SK-N-SH (cell line): ENCODE results near the gene BUD23.

ENCODE experiments used
- EP300 ChIP-seq, 2 experiments: IDR thresholded peaks; 2 replicates each; pipeline versions ENCODE4 v1.4.0 to v1.6.1; 2012; ENCODE audit warnings: borderline replicate concordance in 1 of 2, low read depth in 1 of 2, low read length in 1 of 2
- FOXM1 ChIP-seq: IDR thresholded peaks from 2 replicates; pipeline ENCODE4 v1.4.0; 2012; ENCODE audit warnings: low read depth, mild to moderate bottlenecking
- MEF2A ChIP-seq: IDR thresholded peaks from 2 replicates; pipeline ENCODE4 v1.4.0; 2012; ENCODE audit warnings: low read depth, borderline replicate concordance
- PBX3 ChIP-seq: IDR thresholded peaks from 2 replicates; pipeline ENCODE4; 2012
- POLR2AphosphoS5 ChIP-seq: IDR thresholded peaks from 2 replicates; pipeline ENCODE4 v1.6.1; 2012; ENCODE audit warnings: low read depth, low read length
- SMC3 ChIP-seq: IDR thresholded peaks from 2 replicates; pipeline ENCODE4 v1.6.1; 2012; ENCODE audit warnings: low read depth, low read length, improper control_type of control experiment
- YY1 ChIP-seq: IDR thresholded peaks from 2 replicates; pipeline ENCODE4 v1.4.0; 2012; ENCODE audit warnings: low read depth, mild to moderate bottlenecking
- TF ChIP-seq, protein P1 (sequence below): fragments of 200-600 bp; sonication (generic); IDR thresholded peaks from 2 replicates; pipeline ENCODE4 v1.6.1; 2017; ENCODE audit warnings: antibody characterized with exemption, mild to moderate bottlenecking, moderate library complexity

- no peak for TF ChIP-seq YY1
- TF ChIP-seq, protein P1, sequence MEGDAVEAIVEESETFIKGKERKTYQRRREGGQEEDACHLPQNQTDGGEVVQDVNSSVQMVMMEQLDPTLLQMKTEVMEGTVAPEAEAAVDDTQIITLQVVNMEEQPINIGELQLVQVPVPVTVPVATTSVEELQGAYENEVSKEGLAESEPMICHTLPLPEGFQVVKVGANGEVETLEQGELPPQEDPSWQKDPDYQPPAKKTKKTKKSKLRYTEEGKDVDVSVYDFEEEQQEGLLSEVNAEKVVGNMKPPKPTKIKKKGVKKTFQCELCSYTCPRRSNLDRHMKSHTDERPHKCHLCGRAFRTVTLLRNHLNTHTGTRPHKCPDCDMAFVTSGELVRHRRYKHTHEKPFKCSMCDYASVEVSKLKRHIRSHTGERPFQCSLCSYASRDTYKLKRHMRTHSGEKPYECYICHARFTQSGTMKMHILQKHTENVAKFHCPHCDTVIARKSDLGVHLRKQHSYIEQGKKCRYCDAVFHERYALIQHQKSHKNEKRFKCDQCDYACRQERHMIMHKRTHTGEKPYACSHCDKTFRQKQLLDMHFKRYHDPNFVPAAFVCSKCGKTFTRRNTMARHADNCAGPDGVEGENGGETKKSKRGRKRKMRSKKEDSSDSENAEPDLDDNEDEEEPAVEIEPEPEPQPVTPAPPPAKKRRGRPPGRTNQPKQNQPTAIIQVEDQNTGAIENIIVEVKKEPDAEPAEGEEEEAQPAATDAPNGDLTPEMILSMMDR: no peak
- TF ChIP-seq PBX3: peak; percentile 20; the same call in 1 of the 2 replicates
- no peak for TF ChIP-seq FOXM1
- no peak for TF ChIP-seq MEF2A
- 0 out of 2 replicates have a peak, but pooled peaks have one; percentile 16 for TF ChIP-seq SMC3
- TF ChIP-seq EP300 (IDR thresholded peaks at IDR 0.05; ENCODE audit: borderline replicate concordance in 1 of 2, low read depth in 1 of 2, low read length in 1 of 2): no peak
- no peak for TF ChIP-seq POLR2AphosphoS5
Measured at GRCh38 chr7:73721377-73721817, 38.0 kb downstream of the BUD23 start.
